Stimulated activated CD8-positive, alpha-beta memory T cell treated with anti-CD3 and anti-CD28 coated beads, Interleukin-4, amount 100 ng/mL, for 24 hours (primary cell): Measurements from ENCODE around the gene GIGYF1.
A peak's percentile ranks its signal among the peaks of the same experiment; 100 is the strongest.
"Not testable (repeated sequence)": the region's sequence is repeated elsewhere in the genome, so short reads cannot be mapped to it uniquely, and the experiment has no call there.

ENCODE experiments used
- DNase-seq: peaks from one replicate; pipeline ENCODE4 v3.0.0-alpha.2; 2020; ENCODE audit warnings: low read depth

Gene GIGYF1

DNA sequence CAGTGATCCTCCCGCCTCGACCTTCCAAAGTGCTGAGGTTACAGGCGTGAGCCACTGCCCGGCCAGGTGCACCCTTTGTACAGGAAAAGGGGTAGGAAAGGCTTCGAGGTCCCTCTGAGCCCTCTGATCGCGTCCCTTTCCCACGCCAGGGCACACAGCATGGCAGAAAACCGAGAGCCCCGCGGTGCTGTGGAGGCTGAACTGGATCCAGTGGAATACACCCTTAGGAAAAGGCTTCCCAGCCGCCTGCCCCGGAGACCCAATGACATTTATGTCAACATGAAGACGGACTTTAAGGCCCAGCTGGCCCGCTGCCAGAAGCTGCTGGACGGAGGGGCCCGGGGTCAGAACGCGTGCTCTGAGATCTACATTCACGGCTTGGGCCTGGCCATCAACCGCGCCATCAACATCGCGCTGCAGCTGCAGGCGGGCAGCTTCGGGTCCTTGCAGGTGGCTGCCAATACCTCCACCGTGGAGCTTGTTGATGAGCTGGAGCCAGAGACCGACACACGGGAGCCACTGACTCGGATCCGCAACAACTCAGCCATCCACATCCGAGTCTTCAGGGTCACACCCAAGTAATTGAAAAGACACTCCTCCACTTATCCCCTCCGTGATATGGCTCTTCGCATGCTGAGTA is 12.7 kb upstream of the GIGYF1 start:
- DNase-seq, result no peak

- peak; percentile 99 for DNase-seq
Measured at GRCh38 chr7:100705753-100706671, 12.0 kb upstream of the GIGYF1 start, which contains the start of gene POP7. POP7 (plus strand) TSS chr7:100706121; CDS start chr7:100706831, 710 bp downstream.

DNA sequence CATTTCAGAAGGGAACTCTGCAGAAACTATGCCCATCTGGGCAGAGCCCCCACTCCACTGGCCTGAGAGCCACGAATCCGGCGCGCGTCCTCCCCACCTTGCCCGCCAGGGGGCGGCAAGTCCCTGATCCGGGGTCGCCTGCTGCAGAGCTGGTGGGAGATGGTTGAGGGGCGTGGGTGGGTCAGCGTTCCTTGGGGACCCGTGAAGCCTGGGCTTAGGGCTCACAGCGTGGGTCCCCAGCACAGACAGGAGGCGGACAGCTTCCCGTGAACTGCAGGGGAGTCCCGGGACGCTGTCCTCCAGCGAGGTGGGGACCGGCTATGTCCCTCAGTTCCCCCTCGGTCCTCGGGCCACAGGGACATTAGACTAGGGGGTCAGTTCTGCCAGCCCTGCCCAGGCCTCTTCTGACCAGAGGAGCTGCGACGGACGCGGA is 11.3 kb upstream of the GIGYF1 start:
- peak; percentile 77 for DNase-seq

GRCh38 chr7:100701089-100701488 is 7.0 kb upstream of the GIGYF1 start:
- not testable (repeated sequence) for DNase-seq

- DNase-seq, result no peak
Measured at GRCh38 chr7:100699018-100699417, 5.0 kb upstream of the GIGYF1 start.

DNA sequence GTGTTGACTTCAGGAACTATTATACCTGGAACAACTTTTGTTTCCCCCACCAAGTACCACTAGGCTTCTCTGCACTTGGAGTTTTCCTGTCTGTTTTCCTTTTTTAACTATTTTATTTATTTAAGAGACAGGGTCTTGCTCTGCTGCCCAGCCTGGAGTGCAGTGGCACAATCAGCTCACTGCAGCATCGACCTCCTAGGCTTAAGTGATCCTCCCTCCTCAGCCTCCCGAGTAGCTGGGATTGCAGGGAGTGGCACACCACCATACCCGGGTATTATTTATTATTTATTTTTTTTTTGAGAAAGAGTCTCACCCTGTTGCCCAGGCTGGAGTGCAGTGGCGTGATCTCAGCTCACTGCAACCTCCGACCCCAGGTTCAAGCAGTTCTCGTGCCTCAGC is 2.1 kb upstream of the GIGYF1 start:
- DNase-seq, result no peak

DNA sequence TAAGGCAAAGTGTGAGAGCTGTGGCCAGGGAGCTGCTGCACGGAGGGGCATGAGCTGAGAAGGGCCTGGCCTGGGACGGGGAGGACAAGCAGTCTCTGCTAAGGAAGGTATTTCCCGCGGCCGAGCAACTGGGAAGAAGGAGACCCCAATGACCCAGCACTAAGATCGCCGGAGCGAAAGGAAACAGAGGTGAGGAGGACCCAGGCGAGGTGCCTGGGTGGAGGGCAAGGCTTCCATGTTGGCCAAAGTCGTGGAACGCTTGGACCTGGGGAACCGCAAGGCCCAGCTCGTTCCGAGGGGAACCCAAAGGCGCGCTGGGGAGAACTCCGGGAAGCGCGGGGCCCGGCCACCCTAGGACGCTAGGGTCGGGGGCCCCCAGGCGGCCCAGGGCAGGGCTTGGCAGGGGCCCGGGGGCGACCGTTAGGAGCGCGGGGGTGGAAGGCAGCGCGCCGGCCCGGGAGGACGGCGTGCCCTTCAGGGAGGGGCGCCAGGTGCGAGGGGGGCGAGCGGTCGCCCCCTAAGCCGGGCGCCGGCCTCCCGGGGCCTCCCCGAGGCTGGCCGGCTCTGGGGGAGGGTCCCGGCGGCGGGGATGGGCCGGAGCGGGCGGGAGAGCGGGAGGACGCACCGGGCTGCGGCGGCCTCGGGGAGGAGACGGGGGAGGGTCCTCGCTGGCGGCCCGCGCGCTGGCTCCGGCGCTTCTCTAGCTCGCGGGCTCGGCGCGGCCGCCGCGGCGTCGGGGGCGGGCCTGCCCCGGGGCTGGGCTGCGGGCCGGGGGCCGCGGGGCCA is 545 bp downstream of the GIGYF1 start:
- no peak for DNase-seq

- no peak for DNase-seq
Measured at GRCh38 chr7:100692578-100692961, 1.5 kb downstream of the GIGYF1 start.

DNA sequence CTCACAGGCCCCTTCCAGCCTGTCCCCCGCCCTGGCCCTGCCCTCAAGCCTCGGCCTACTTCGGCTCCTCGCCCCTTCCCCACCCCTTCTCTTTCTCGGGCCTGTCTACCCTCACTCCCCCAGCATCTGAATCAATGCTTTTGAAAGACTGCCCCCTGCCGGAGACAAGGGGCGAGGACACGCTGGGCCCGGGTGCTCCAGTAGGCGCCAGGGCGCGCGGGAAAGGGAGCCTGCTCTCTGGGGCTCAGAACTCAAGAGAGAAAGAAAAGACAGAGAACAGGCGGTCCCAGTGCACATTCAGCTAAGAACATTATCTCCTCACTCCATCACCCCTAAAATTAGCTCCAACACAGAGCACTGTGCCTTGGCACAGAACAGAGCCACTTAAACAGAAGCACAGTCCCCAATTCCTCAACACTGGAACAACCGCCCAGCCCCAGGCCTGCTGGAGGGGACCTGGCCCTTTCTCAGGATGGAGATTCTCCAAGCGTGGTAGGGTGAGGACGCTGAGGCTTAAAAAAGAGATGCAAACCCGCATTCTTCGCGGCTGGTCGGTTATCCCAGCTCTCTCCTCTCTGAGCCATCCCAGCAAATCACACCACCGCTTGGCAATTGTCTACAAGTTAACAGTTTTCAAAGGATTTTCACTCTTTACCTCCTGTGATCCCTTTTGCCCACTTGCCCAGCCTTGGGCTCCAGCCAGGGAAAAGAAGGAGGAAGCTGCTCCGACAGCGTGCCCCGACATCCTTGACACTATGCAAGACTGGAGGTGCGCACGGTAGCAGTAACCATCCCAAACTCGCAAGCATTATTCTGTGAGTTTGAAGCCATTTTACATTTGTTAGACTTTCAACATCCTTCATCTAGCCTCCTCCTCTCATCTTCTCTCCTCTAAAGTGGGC is 2.1 kb downstream of the GIGYF1 start:
- peak; percentile 74 for DNase-seq

DNA sequence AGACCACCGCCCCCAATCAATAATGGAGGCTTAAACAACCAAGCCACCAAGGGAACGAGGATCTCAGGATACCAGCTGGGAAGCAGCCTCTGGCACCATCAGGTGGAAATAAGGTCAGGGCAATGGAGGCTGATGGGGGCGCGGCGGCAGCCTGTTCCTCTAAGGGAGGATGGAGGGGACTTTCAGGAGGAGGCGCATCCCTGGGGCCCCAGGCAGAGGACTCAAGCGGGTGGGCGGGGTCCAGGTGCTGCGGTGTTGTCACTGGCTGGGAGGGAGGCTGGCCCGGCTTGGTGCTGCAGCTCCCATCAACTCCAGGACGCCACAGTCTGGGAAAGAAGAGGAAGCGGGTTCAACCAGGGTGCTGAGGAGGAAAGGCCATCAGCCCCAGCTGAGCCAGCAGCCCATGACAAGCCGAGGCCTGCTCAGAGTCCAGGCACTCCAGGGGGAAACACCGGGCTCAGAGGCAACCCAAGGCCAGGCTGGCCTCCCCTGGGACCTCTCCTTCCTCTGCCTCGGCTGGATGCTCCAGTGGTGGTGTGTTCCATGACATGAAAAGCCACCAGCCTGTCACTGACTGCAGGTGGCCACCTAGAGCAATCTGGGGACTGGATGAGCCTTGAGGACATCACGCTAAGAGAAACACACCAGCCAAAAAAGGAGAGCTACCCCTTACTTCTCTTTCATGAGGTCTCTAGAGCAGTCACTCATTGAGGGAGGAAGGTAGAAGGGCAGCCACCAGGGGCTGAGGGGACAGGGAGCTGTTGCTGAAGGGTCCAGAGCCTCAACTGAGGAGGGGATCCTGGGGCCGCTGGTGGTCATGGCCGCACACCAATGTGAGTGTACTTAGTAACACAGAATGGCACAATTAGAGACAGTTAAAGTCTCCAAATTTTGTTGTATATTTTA is 4.6 kb downstream of the GIGYF1 start:
- DNase-seq, result no peak

- DNase-seq, result no peak
Measured at GRCh38 chr7:100688326-100688860, 5.7 kb downstream of the GIGYF1 start.

DNA sequence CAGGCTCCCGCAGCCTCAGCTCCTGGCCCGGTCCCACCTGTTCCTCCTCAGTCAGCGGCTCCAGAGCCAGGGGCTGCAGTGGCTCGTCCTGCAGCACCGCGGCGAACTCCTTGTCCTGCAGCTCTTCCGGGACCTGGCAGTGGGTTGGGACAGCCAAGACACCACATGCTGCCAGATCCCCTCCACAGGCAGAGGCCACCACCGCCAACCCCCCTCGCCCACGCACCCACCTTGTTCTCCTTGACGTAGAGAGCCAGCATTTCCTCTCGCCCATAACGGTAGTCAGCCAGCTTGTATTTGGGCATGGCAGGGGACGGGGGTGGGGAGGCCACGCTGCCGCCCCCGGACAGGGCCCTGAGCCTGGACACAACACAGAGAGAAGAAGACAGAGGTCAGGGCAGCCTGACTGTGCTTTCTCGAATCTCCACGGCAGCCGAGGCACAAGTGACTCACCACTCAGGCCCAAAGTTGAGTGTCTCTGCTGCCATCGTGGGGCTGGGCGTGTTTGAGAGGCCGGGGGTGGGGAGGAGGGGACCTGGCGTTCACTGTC is 6.2 kb downstream of the GIGYF1 start:
- DNase-seq, result no peak

- DNase-seq, result no peak
Measured at GRCh38 chr7:100687261-100687660, 6.8 kb downstream of the GIGYF1 start.

- DNase-seq, result no peak
Measured at GRCh38 chr7:100686822-100687211, 7.2 kb downstream of the GIGYF1 start.

DNA sequence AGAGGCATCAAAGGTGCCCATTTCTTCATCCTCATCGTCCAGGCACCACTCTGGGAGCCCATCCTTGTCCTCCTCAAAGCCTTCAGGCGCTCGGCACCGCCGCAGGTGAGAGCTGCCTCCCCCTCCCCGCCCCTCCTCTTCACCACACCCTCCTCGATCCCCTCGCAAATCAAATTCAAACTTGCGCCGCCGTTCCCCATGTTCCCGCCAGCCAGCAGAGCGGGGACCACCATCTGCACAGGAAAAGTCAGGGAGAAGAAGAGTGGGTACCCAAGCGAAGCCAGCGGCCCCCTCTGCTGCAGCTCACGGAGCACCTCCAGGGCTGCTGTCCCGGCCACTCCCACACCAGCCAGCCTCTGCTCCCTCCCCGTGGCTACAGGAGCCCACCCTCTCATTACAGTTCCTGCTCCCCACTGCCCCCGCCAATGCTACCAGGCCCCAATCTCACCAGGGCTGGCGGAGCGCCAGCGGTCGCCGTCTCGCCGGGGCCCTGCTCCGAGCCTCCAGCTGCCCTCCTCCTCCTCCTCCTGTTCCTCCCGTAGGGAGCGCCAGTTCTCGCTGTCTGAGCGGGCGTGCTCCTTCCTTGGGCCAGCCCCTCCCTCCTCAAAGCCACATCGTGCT is 7.7 kb downstream of the GIGYF1 start:
- DNase-seq, result no peak

DNA sequence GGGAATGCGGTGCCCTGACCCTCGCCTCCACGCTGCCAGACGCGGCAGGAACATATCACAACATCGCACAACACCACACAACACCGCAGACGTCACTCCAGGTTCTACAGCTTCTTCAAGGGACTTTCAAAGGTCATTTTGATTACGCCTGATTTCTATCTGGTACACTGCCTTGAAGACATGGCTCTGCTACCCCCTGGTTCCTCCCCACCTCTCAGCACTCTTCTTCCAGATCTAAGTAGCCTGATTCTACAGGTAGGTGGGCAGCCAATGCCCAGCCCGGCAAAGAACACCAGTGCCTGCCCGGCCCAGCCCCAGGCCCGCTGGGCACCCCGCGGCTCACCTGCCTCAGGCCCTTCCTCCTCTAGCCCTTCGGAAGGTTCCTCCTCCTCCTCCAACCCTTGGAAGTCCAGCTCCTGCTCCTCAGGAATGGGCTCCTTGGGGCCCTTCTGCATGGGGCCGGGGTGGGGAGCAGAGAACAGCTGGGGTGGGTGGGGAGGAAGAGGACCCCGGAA is 8.4 kb downstream of the GIGYF1 start:
- no peak for DNase-seq

DNA sequence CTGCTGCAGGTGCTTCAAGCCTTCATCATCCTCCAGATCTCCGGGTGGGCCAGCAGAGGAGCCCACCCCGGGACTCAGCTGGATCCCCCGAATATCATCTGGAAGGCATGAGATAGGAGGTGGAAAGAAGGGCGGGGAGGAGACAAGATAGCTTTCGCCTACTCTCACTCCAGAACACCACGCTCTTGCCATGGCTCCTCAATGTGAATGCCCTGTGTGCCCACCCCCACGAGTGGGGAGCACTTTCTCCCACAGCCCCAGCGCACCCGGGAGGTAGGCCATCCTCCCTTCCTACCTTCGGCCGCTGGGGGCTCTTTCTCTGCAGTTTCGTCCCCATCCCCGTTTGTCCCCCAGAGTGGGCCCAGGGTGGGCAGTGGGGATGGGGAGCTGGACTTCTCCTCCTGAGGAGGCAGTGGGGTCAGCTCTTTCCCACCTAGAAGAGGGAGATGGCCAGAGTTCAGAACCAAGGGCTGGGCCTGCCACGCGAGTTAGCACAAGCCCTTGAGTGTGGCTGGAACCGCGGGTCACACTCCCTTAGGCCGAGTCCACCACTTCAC is 8.9 kb downstream of the GIGYF1 start:
- DNase-seq, result no peak

DNA sequence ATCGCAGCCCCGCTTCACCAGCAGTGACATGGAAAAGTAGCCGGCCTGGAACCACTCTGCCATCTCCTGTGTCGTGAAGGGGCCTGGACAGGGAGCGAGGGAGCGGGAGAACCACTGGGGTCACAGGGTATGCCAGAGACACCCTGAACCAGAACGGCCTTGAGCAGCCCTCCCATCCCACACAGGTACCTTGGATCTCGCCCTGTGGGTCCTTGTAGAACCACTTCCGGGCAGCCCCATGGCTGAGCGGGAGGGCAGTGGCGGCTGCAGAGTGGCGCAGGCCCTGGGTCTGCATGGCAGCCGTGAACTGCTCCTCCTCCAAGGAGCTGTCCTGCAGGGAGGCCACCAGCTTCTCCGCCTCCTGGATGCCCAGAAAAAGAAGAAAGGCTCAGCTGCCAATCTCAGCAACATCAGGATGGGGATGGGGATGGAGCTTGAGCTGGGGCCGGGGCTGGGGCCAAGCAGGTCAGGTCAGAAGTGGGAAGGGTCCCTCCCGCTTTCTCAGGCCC is 9.5 kb downstream of the GIGYF1 start:
- no peak for DNase-seq
